ENCODE results near the gene NEFH.

DNA sequence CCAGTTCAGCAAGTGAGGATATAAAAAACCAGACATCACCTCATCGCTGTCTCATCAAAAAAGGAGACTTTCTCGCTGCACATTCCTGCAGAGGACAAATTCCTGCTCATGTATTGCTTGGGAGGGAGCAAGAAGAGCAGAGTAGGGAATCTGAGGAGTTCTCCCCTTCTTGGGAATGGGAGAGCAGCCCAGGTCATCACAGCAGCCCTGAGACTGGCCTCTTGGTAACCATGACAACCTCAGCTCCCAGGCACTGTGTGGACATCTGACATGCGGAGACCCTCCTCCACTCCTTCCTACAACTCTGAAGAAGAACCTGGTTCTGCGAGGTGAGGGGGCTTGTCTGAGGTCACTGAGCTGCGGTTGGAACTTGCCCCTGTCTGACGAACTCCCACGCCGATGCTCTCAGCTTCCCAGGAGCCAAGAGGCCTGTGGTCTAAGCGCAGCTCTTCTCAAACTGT is 23.8 kb upstream of the NEFH start:
- TF ChIP-seq, protein P1, sequence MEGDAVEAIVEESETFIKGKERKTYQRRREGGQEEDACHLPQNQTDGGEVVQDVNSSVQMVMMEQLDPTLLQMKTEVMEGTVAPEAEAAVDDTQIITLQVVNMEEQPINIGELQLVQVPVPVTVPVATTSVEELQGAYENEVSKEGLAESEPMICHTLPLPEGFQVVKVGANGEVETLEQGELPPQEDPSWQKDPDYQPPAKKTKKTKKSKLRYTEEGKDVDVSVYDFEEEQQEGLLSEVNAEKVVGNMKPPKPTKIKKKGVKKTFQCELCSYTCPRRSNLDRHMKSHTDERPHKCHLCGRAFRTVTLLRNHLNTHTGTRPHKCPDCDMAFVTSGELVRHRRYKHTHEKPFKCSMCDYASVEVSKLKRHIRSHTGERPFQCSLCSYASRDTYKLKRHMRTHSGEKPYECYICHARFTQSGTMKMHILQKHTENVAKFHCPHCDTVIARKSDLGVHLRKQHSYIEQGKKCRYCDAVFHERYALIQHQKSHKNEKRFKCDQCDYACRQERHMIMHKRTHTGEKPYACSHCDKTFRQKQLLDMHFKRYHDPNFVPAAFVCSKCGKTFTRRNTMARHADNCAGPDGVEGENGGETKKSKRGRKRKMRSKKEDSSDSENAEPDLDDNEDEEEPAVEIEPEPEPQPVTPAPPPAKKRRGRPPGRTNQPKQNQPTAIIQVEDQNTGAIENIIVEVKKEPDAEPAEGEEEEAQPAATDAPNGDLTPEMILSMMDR (IDR thresholded peaks at IDR 0.05), result no peak
- TF ChIP-seq EZH2 (IDR thresholded peaks at IDR 0.05) (no peak), EZH2phosphoT487 (IDR thresholded peaks at IDR 0.05) (no peak)
